ENCODE data around the gene CCN5.

DNA sequence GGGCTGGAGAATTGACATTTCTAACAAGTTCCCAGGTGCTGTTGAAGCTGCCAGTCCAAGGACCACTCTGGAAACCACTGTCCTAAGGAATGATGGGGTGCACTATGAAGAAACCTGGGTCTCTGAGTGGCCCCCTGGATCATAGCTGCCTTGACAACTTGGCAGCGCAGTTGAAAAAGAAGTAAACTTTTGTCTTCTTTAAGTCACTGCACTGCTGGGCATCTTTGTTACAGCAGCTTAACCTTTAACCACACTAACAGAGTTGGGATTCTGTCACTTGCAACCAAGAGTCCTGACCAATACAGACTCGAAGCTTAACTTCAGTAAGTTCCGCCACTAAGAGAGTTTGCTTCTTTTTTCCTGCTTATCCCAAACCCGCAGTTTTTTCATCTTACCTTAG, 21.9 kb downstream of the CCN5 start:
- TF ChIP-seq MAX (IDR thresholded peaks at IDR 0.05; ENCODE audit: low read depth, low read length) (no peak), CTCF (IDR thresholded peaks at IDR 0.05; ENCODE audit: low read depth, low read length) (no peak), POLR2A (IDR thresholded peaks at IDR 0.05; ENCODE audit: extremely low read depth, insufficient read length) (no peak), MYC (IDR thresholded peaks at IDR 0.05; ENCODE audit: low read depth, low read length) (no peak)
